ENCODE data around the gene POTED. TPM values are rescaled to one million over a fixed set of nuclear protein-coding genes. Genes with fewer than 3 reads are reported as not detected.

The POTED gene
- total RNA-seq: not detected in 2 replicates

GRCh38 chr21:13609477-13609876 lies at the start of gene POTED:
Gene POTED, plus strand, starts transcription at chr21:13609777. Its CDS starts 452 bp downstream, at chr21:13610229.

Data from mammary microvascular endothelial cell (primary cell).